ENCODE data around the gene MAD1L1.

GRCh38 chr7:1975581-1975980 is 257.2 kb downstream of the MAD1L1 start:
- TF ChIP-seq ZFP3 (CRISPR knock-in tag; IDR thresholded peaks at IDR 0.05) = no peak
- TF ChIP-seq PPARA (CRISPR knock-in tag; IDR thresholded peaks at IDR 0.05; ENCODE audit: borderline replicate concordance) = no peak
- TF ChIP-seq TSHZ2 (CRISPR knock-in tag; IDR thresholded peaks at IDR 0.05) = no peak
- no peak for TF ChIP-seq RARB (CRISPR knock-in tag; IDR thresholded peaks at IDR 0.05)
- TF ChIP-seq PATZ1 (CRISPR knock-in tag; IDR thresholded peaks at IDR 0.05; ENCODE audit: borderline replicate concordance) = no peak

Measured in SK-N-SH treated with all-trans-retinoic acid at 6 μM for 48 hours (cell line).